DOHH2 (cell line): ENCODE data around the gene TFB1M.

Experiments used
- H3F3A ChIP-seq: fragments of 200-600 bp; sonication (generic), shearing (Covaris generic); 2 replicates; pipeline ENCODE4 v1.6.0; 2016; ENCODE audit warnings: antibody characterized with exemption, mild to moderate bottlenecking; ENCODE audit not compliant: control insufficient read depth, insufficient read depth
- H3K27ac ChIP-seq: fragments of 200-600 bp; sonication (generic); 2 replicates; pipeline ENCODE4 v1.5.1; 2014; ENCODE audit warnings: low read depth, mild to moderate bottlenecking, low read length, moderate library complexity
- H3K27me3 ChIP-seq: fragments of 200-600 bp; sonication (generic); 2 replicates; pipeline ENCODE4 v1.6.1; 2014; ENCODE audit warnings: mild to moderate bottlenecking, low read length, mixed read lengths; ENCODE audit not compliant: control insufficient read depth
- H3K36me3 ChIP-seq: fragments of 200-600 bp; sonication (generic); 2 replicates; pipeline ENCODE4 v1.6.1; 2014; ENCODE audit warnings: mild to moderate bottlenecking, low read length, moderate library complexity, mixed read lengths; ENCODE audit not compliant: control insufficient read depth
- H3K4me1 ChIP-seq: fragments of 200-600 bp; sonication (generic); 2 replicates; pipeline ENCODE4 v1.6.1; 2014; ENCODE audit warnings: mild to moderate bottlenecking, low read length, mixed read lengths; ENCODE audit not compliant: control insufficient read depth
- H3K4me2 ChIP-seq: fragments of 200-600 bp; sonication (generic); 2 replicates; pipeline ENCODE4 v1.6.0; 2014; ENCODE audit warnings: mild to moderate bottlenecking, low read length, moderate library complexity
- H3K4me3 ChIP-seq: fragments of 200-600 bp; sonication (generic); 2 replicates; pipeline ENCODE4 v1.5.1; 2014; ENCODE audit warnings: mild to moderate bottlenecking, low read length, mixed read lengths
- H3K79me2 ChIP-seq: fragments of 200-600 bp; sonication (generic); 2 replicates; pipeline ENCODE4 v1.6.1; 2014; ENCODE audit warnings: mild to moderate bottlenecking, low read length, mixed read lengths; ENCODE audit not compliant: control insufficient read depth
- H3K9me2 ChIP-seq: fragments of 200-600 bp; sonication (generic); replicated peaks from 2 replicates; pipeline ENCODE4 v1.6.1; 2014; ENCODE audit warnings: mild to moderate bottlenecking, low read length, mixed read lengths; ENCODE audit not compliant: control insufficient read depth
- H3K9me3 ChIP-seq: fragments of 200-600 bp; sonication (generic); 2 replicates; pipeline ENCODE4 v1.6.1; 2014; ENCODE audit warnings: antibody characterized with exemption, low read length, mixed read lengths; ENCODE audit not compliant: control insufficient read depth, insufficient read depth
- H4K20me1 ChIP-seq: fragments of 200-600 bp; sonication (generic); 2 replicates; pipeline ENCODE4 v1.6.0; 2014; ENCODE audit warnings: low read depth, mild to moderate bottlenecking, antibody characterized with exemption, low read length, moderate library complexity; ENCODE audit not compliant: control insufficient read depth, insufficient read depth
- CTCF ChIP-seq: fragments of 200-600 bp; sonication (generic); IDR thresholded peaks from one replicate; pipeline ENCODE4 v1.5.1; 2014; ENCODE audit warnings: antibody characterized with exemption, mild to moderate bottlenecking, low read depth, low read length; ENCODE audit not compliant: poor library complexity, severe bottlenecking
- EZH2phosphoT487 ChIP-seq: fragments of 200-600 bp; sonication (generic); IDR thresholded peaks from 2 replicates; pipeline ENCODE4 v1.6.1; 2017; ENCODE audit warnings: borderline replicate concordance, mild to moderate bottlenecking, antibody characterized with exemption, low read length, moderate library complexity, mixed read lengths

TFB1M gene

GRCh38 chr6:155271145-155271544 lies 43.1 kb downstream of the TFB1M start:
- Histone ChIP-seq H4K20me1 (no peaks in the 10 kb centered on the region), H3K4me1 (no peaks in the 10 kb centered on the region), H3K4me3 (no peak overlapping the region), H3K79me2 (peaks cover 3% of the 10 kb centered on the region; the same call in 1 of the 2 replicates), H3K9me2 (no peaks in the 10 kb centered on the region), H3K27ac (no peak overlapping the region), H3K27me3 (no peaks in the 10 kb centered on the region), H3K4me2 (no peak overlapping the region), H3K9me3 (no peaks in the 10 kb centered on the region), H3K36me3 (peaks cover 55% of the 10 kb centered on the region), H3F3A (no peaks in the 10 kb centered on the region)
- TF ChIP-seq EZH2phosphoT487: no peak
- TF ChIP-seq CTCF: no peak

- Histone ChIP-seq H3K9me2 (no peaks in the 10 kb centered on the region), H3K27ac (no peak overlapping the region), H3K4me3 (no peak overlapping the region), H3K4me2 (no peak overlapping the region), H3K4me1 (no peaks in the 10 kb centered on the region), H3K36me3 (peaks cover 50% of the 10 kb centered on the region), H4K20me1 (no peaks in the 10 kb centered on the region), H3K79me2 (peaks cover 3% of the 10 kb centered on the region; the same call in 1 of the 2 replicates), H3K27me3 (no peaks in the 10 kb centered on the region), H3F3A (no peaks in the 10 kb centered on the region), H3K9me3 (no peaks in the 10 kb centered on the region)
- TF ChIP-seq CTCF (no peak), EZH2phosphoT487 (no peak)
Observed at GRCh38 chr6:155270561-155271091, 43.7 kb downstream of the TFB1M start.

- H3K9me2 ChIP-seq: no peaks in the 10 kb centered on the region
- no peaks in the 10 kb centered on the region for H3F3A ChIP-seq
- H3K4me1 ChIP-seq: no peaks in the 10 kb centered on the region
- no peak for TF ChIP-seq EZH2phosphoT487
- TF ChIP-seq CTCF: no peak
- no peaks in the 10 kb centered on the region for H3K27me3 ChIP-seq
- H3K9me3 ChIP-seq: no peaks in the 10 kb centered on the region
- H4K20me1 ChIP-seq: no peaks in the 10 kb centered on the region
- no peak overlapping the region for H3K4me3 ChIP-seq
- peaks cover 52% of the 10 kb centered on the region for H3K36me3 ChIP-seq
- H3K4me2 ChIP-seq: no peak overlapping the region
- H3K27ac ChIP-seq: no peak overlapping the region
- peaks cover 3% of the 10 kb centered on the region; the same call in 1 of the 2 replicates for H3K79me2 ChIP-seq
Observed at GRCh38 chr6:155269765-155270164, 44.5 kb downstream of the TFB1M start.
